ENCODE results near the gene USP47. TPM values are rescaled to one million over a fixed set of nuclear protein-coding genes. Genes with fewer than 3 reads are reported as not detected.

USP47 gene
- total and polyA plus RNA-seq, 2 experiments from 2014 or later, result 16.3 to 36.7 TPM

DNA sequence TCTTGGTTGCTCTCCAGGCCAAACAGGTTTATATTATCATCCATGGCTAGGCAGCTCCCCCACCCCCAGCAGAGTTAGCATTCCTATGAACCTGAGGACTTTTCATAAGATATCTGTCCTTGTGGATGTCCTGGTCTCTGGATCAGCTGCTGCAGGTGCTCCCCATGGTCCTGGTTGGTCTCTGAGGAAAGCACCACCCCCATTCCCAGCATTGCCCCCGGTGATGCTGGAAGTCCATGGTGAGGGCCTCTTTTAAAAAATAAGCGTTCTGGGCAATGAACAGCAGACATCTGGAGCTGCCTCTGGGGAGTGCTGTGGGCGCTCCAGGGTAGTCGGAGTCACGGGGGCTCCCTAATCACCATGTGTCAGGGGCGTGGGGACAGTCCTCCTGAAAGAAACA, 140.1 kb downstream of the USP47 start:
- peaks cover 18% of the 10 kb centered on the region for H3K4me1 Mint-ChIP-seq
- no peak overlapping the region for H3K4me2 ChIP-seq
- no peaks in the 10 kb centered on the region for H3K36me3 ChIP-seq (ENCODE audit: insufficient read depth)
- no peaks in the 10 kb centered on the region for H3K9me2 ChIP-seq (ENCODE audit: insufficient read depth)
- H3K27me3 Mint-ChIP-seq (ENCODE audit: insufficient read depth, low read depth, poor library complexity), result peaks cover 3% of the 10 kb centered on the region
- no peak for ATAC-seq
- TF ChIP-seq, protein P1, sequence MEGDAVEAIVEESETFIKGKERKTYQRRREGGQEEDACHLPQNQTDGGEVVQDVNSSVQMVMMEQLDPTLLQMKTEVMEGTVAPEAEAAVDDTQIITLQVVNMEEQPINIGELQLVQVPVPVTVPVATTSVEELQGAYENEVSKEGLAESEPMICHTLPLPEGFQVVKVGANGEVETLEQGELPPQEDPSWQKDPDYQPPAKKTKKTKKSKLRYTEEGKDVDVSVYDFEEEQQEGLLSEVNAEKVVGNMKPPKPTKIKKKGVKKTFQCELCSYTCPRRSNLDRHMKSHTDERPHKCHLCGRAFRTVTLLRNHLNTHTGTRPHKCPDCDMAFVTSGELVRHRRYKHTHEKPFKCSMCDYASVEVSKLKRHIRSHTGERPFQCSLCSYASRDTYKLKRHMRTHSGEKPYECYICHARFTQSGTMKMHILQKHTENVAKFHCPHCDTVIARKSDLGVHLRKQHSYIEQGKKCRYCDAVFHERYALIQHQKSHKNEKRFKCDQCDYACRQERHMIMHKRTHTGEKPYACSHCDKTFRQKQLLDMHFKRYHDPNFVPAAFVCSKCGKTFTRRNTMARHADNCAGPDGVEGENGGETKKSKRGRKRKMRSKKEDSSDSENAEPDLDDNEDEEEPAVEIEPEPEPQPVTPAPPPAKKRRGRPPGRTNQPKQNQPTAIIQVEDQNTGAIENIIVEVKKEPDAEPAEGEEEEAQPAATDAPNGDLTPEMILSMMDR (conservative IDR thresholded peaks at IDR 0.05; ENCODE audit: low read depth in 2 of 2), result no peak
- TF ChIP-seq, protein P2, sequence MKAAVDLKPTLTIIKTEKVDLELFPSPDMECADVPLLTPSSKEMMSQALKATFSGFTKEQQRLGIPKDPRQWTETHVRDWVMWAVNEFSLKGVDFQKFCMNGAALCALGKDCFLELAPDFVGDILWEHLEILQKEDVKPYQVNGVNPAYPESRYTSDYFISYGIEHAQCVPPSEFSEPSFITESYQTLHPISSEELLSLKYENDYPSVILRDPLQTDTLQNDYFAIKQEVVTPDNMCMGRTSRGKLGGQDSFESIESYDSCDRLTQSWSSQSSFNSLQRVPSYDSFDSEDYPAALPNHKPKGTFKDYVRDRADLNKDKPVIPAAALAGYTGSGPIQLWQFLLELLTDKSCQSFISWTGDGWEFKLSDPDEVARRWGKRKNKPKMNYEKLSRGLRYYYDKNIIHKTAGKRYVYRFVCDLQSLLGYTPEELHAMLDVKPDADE (IDR thresholded peaks at IDR 0.05), result no peak
- TF ChIP-seq EZH2phosphoT487 (IDR thresholded peaks at IDR 0.05; ENCODE audit: unreplicated experiment), result no peak
- TF ChIP-seq, protein P3, sequence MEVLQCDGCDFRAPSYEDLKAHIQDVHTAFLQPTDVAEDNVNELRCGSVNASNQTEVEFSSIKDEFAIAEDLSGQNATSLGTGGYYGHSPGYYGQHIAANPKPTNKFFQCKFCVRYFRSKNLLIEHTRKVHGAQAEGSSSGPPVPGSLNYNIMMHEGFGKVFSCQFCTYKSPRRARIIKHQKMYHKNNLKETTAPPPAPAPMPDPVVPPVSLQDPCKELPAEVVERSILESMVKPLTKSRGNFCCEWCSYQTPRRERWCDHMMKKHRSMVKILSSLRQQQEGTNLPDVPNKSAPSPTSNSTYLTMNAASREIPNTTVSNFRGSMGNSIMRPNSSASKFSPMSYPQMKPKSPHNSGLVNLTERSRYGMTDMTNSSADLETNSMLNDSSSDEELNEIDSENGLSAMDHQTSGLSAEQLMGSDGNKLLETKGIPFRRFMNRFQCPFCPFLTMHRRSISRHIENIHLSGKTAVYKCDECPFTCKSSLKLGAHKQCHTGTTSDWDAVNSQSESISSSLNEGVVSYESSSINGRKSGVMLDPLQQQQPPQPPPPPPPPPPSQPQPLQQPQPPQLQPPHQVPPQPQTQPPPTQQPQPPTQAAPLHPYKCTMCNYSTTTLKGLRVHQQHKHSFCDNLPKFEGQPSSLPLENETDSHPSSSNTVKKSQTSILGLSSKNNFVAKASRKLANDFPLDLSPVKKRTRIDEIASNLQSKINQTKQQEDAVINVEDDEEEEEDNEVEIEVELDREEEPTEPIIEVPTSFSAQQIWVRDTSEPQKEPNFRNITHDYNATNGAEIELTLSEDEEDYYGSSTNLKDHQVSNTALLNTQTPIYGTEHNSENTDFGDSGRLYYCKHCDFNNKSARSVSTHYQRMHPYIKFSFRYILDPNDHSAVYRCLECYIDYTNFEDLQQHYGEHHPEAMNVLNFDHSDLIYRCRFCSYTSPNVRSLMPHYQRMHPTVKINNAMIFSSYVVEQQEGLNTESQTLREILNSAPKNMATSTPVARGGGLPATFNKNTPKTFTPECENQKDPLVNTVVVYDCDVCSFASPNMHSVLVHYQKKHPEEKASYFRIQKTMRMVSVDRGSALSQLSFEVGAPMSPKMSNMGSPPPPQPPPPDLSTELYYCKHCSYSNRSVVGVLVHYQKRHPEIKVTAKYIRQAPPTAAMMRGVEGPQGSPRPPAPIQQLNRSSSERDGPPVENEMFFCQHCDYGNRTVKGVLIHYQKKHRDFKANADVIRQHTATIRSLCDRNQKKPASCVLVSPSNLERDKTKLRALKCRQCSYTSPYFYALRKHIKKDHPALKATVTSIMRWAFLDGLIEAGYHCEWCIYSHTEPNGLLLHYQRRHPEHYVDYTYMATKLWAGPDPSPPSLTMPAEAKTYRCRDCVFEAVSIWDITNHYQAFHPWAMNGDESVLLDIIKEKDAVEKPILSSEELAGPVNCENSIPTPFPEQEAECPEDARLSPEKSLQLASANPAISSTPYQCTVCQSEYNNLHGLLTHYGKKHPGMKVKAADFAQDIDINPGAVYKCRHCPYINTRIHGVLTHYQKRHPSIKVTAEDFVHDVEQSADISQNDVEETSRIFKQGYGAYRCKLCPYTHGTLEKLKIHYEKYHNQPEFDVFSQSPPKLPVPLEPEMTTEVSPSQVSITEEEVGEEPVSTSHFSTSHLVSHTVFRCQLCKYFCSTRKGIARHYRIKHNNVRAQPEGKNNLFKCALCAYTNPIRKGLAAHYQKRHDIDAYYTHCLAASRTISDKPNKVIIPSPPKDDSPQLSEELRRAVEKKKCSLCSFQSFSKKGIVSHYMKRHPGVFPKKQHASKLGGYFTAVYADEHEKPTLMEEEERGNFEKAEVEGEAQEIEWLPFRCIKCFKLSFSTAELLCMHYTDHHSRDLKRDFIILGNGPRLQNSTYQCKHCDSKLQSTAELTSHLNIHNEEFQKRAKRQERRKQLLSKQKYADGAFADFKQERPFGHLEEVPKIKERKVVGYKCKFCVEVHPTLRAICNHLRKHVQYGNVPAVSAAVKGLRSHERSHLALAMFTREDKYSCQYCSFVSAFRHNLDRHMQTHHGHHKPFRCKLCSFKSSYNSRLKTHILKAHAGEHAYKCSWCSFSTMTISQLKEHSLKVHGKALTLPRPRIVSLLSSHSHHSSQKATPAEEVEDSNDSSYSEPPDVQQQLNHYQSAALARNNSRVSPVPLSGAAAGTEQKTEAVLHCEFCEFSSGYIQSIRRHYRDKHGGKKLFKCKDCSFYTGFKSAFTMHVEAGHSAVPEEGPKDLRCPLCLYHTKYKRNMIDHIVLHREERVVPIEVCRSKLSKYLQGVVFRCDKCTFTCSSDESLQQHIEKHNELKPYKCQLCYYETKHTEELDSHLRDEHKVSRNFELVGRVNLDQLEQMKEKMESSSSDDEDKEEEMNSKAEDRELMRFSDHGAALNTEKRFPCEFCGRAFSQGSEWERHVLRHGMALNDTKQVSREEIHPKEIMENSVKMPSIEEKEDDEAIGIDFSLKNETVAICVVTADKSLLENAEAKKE (CRISPR knock-in tag; IDR thresholded peaks at IDR 0.05), result no peak
- TF ChIP-seq POLR2AphosphoS5 (IDR thresholded peaks at IDR 0.05; ENCODE audit: low read depth), result no peak
- H3K36me3 Mint-ChIP-seq (ENCODE audit: low read depth), result peaks cover 7% of the 10 kb centered on the region; the same call in 2 of the 3 replicates
- H3K9me3 Mint-ChIP-seq, result no peaks in the 10 kb centered on the region; the same call in 2 of the 3 replicates
- no peaks in the 10 kb centered on the region for H4K20me1 ChIP-seq (replicated peaks; ENCODE audit: insufficient read depth)
- no peak overlapping the region for H3K27ac ChIP-seq (ENCODE audit: low read depth)
- no peaks in the 10 kb centered on the region for H3K79me2 ChIP-seq (replicated peaks; ENCODE audit: insufficient read depth)
- no peak overlapping the region for H3K4me3 Mint-ChIP-seq
- no peak for DNase-seq (ENCODE audit: low spot score)
- peaks cover 15% of the 10 kb centered on the region; the same call in 1 of the 2 replicates for H3K4me1 ChIP-seq (ENCODE audit: insufficient read depth)
- no peak overlapping the region for H2AFZ ChIP-seq
- H3K27ac Mint-ChIP-seq, result no peak overlapping the region
- H3K27me3 ChIP-seq (ENCODE audit: insufficient read depth), result no peaks in the 10 kb centered on the region
- no peak overlapping the region for H3K4me3 ChIP-seq
- H3F3A ChIP-seq (replicated peaks; ENCODE audit: low read depth), result no peaks in the 10 kb centered on the region
